H9 (cell line): ENCODE data around the gene CDC37. TPM values are rescaled to one million over a fixed set of nuclear protein-coding genes. Genes with fewer than 3 reads are reported as not detected.

Experiments used
- DNase-seq: peaks from one replicate; pipeline ENCODE4 v3.0.0-alpha.2; 2017
- H2AFZ ChIP-seq: one replicate; pipeline ENCODE4 v1.6.1; 2013; ENCODE audit warnings: mild to moderate bottlenecking, low read length, control low read depth, moderate library complexity
- H2AK5ac ChIP-seq: 2 replicates; pipeline ENCODE4 v1.6.1; 2013; ENCODE audit warnings: low read length, control low read depth, mixed read lengths; ENCODE audit not compliant: insufficient read length
- H2BK120ac ChIP-seq: one replicate; pipeline ENCODE4 v1.6.1; 2013; ENCODE audit warnings: low read depth, mild to moderate bottlenecking, low read length, control low read depth, inconsistent platforms; ENCODE audit not compliant: poor library complexity, severe bottlenecking
- H2BK12ac ChIP-seq: 2 replicates; pipeline ENCODE4 v1.6.1; 2013; ENCODE audit warnings: low read length, control low read depth, mixed read lengths, low read depth; ENCODE audit not compliant: insufficient read length
- H2BK15ac ChIP-seq: 2 replicates; pipeline ENCODE4 v1.6.1; 2013; ENCODE audit warnings: low read depth, low read length, control low read depth
- H2BK20ac ChIP-seq: one replicate; pipeline ENCODE4 v1.6.1; 2013; ENCODE audit warnings: low read depth, mild to moderate bottlenecking, low read length, control low read depth, inconsistent platforms; ENCODE audit not compliant: poor library complexity, severe bottlenecking
- H2BK5ac ChIP-seq: 2 replicates; pipeline ENCODE4 v1.6.1; 2013; ENCODE audit warnings: low read length, control low read depth, mixed read lengths; ENCODE audit not compliant: insufficient read length
- H3K14ac ChIP-seq: 2 replicates; pipeline ENCODE4 v1.6.1; 2013; ENCODE audit warnings: low read length, control low read depth; ENCODE audit not compliant: insufficient read depth
- H3K18ac ChIP-seq: 2 replicates; pipeline ENCODE4 v1.6.1; 2013; ENCODE audit warnings: low read depth, mild to moderate bottlenecking, mixed read lengths, low read length, control low read depth; ENCODE audit not compliant: insufficient read length
- H3K23ac ChIP-seq: 2 replicates; pipeline ENCODE4 v1.6.1; 2013; ENCODE audit warnings: low read length, control low read depth, mixed read lengths, low read depth; ENCODE audit not compliant: insufficient read length
- H3K23me2 ChIP-seq: 2 replicates; pipeline ENCODE4 v1.6.1; 2013; ENCODE audit warnings: low read depth, mild to moderate bottlenecking, mixed read lengths, low read length, control low read depth; ENCODE audit not compliant: insufficient read length, poor library complexity, severe bottlenecking
- H3K27ac ChIP-seq: 2 replicates; pipeline ENCODE4 v1.5.1; 2013; ENCODE audit warnings: low read length, control low read depth, mixed read lengths, low read depth; ENCODE audit not compliant: insufficient read length
- H3K27me3 ChIP-seq: 2 replicates; pipeline ENCODE4 v1.6.1; 2013; ENCODE audit warnings: low read length, control low read depth, inconsistent platforms; ENCODE audit not compliant: insufficient read depth
- H3K4ac ChIP-seq: 2 replicates; pipeline ENCODE4 v1.6.1; 2013; ENCODE audit warnings: low read depth, mild to moderate bottlenecking, control low read depth, inconsistent platforms, low read length, moderate library complexity
- H3K4me1 ChIP-seq: 2 replicates; pipeline ENCODE4 v1.6.1; 2013; ENCODE audit warnings: low read length, control low read depth, inconsistent platforms; ENCODE audit not compliant: insufficient read depth
- H3K4me2 ChIP-seq: 2 replicates; pipeline ENCODE4 v1.6.1; 2013; ENCODE audit warnings: low read length, control low read depth, mixed read lengths; ENCODE audit not compliant: insufficient read length, insufficient read depth
- H3K56ac ChIP-seq: 2 replicates; pipeline ENCODE4 v1.6.1; 2013; ENCODE audit warnings: low read depth, mild to moderate bottlenecking, mixed read lengths, low read length, control low read depth; ENCODE audit not compliant: insufficient read length
- H3K79me1 ChIP-seq: 2 replicates; pipeline ENCODE4 v1.6.1; 2013; ENCODE audit warnings: low read depth, mild to moderate bottlenecking, moderate library complexity, low read length, control low read depth, inconsistent platforms; ENCODE audit not compliant: insufficient read depth, poor library complexity, severe bottlenecking
- H3K79me2 ChIP-seq: 2 replicates; pipeline ENCODE4 v1.6.1; 2013; ENCODE audit warnings: low read length, control low read depth, inconsistent platforms; ENCODE audit not compliant: insufficient read depth
- H3K9ac ChIP-seq: 2 replicates; pipeline ENCODE4 v1.6.1; 2013; ENCODE audit warnings: low read length, control low read depth, mixed read lengths; ENCODE audit not compliant: insufficient read length; ENCODE audit errors: extremely low read depth
- H3K9me3 ChIP-seq: one replicate; pipeline ENCODE4 v1.6.1; 2013; ENCODE audit warnings: low read depth, low read length, inconsistent platforms; ENCODE audit not compliant: control insufficient read depth
- H3T11ph ChIP-seq: one replicate; pipeline ENCODE4 v1.6.1; 2013; ENCODE audit warnings: mild to moderate bottlenecking, low read length, control low read depth, inconsistent platforms
- H4K20me1 ChIP-seq: one replicate; pipeline ENCODE4 v1.6.1; 2013; ENCODE audit not compliant: control insufficient read depth, insufficient read length, insufficient read depth
- H4K5ac ChIP-seq: 2 replicates; pipeline ENCODE4 v1.6.1; 2013; ENCODE audit warnings: low read depth, mild to moderate bottlenecking, mixed read lengths, low read length, control low read depth; ENCODE audit not compliant: insufficient read length
- H4K8ac ChIP-seq: replicated peaks from 2 replicates; pipeline ENCODE4 v1.6.1; 2013; ENCODE audit warnings: low read length, control low read depth, mixed read lengths, low read depth; ENCODE audit not compliant: insufficient read length
- H4K91ac ChIP-seq: 2 replicates; pipeline ENCODE4 v1.6.1; 2013; ENCODE audit warnings: low read depth, mild to moderate bottlenecking, moderate library complexity, mixed read lengths, low read length, control low read depth; ENCODE audit not compliant: insufficient read length
- H3K27ac Mint-ChIP-seq, 3 experiments: 2 replicates in 2 of 3; 3 replicates in 1 of 3; pipeline ENCODE4 v1.8.0; 2020 to 2021; ENCODE audit warnings: mixed read lengths in 3 of 3, mild to moderate bottlenecking in 1 of 3, moderate library complexity in 1 of 3
- H3K27me3 Mint-ChIP-seq: 2 replicates; pipeline ENCODE4 v1.8.0; 2021; ENCODE audit warnings: low read depth, mild to moderate bottlenecking, moderate library complexity, mixed read lengths
- H3K36me3 Mint-ChIP-seq, 3 experiments: 2 replicates in 2 of 3; 3 replicates in 1 of 3; pipeline ENCODE4 v1.8.0; 2020 to 2021; ENCODE audit warnings: low read depth in 3 of 3, mixed read lengths in 3 of 3; ENCODE audit not compliant: insufficient read depth in 1 of 3
- H3K4me1 Mint-ChIP-seq, 2 experiments: 2 replicates each; pipeline ENCODE4 v1.8.0; 2020; ENCODE audit warnings: mixed read lengths in 2 of 2
- H3K4me3 Mint-ChIP-seq, 2 experiments: 2 replicates in 1 of 2; 3 replicates in 1 of 2; pipeline ENCODE4 v1.8.0; 2020 to 2021; ENCODE audit warnings: mild to moderate bottlenecking in 2 of 2, mixed read lengths in 2 of 2, moderate library complexity in 1 of 2
- H3K9me3 Mint-ChIP-seq, 2 experiments: 2 replicates in 1 of 2; 3 replicates in 1 of 2; pipeline ENCODE4 v1.8.0; 2020; ENCODE audit warnings: mild to moderate bottlenecking in 2 of 2, mixed read lengths in 2 of 2, moderate library complexity in 1 of 2
- WGBS: extraction: QIAGEN DNeasy Blood & Tissue Kit; methylation state at CpG from one replicate; pipeline ENCODE4 v1.1.7; 2013; ENCODE audit warnings: missing lambda C conversion rate, low lambda C conversion rate, mixed read lengths; ENCODE audit not compliant: insufficient read length; ENCODE audit errors: extremely low coverage; 5-methylcytosine and 5-hydroxymethylcytosine counted together
- total RNA-seq: library from RNA; stranded (reverse); gene quantifications from 2 replicates; pipeline ENCODE4 v1.2.1, GENCODE V29; 2021
- TF ChIP-seq, protein P1 (sequence below): fragments of 200-600 bp; sonication (generic); conservative IDR thresholded peaks from 3 replicates; pipeline ENCODE4 v1.8.0; 2021; ENCODE audit warnings: antibody characterized with exemption, mild to moderate bottlenecking

Gene CDC37
- total RNA-seq, 1 experiment from 2014 or later = 155 TPM

DNA sequence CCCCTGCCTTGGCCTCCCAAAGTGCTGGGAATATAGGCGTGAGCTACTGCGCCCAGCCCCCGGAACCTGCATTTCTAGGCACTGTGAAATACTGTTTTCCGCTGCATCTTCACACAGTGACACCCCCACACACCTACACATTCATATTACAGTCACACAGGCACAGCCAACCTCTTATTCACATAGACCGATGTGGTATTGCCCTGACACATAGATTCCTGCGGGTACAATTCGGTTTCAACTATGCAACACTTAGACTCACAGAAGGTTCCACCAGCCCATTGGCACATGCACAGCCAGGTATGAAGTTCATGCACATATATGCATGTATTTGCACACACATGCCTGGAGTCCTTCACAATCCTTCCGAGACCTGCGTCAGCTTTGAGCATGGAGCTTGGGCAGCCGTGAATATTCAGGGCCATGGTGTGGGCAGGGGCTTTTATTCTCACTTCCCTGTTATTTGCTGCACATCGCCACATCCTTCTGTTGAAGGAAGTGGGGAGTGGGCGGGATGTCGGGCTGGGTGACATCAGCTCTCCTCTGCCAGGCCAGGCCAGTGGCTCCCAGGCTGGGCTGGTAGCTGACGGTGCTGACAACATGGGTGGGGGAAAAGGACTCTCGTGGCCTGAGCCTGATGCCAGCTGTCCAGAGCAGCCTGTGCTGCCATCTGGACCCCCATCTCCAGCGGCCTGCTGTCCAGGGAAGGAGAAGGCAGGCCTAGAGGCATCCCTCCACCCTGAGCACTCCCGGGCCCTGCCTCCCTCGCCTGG, 5.4 kb upstream of the CDC37 start:
- no peak overlapping the region for H2BK5ac ChIP-seq
- no peak overlapping the region for H4K5ac ChIP-seq
- no peak overlapping the region for H3K14ac ChIP-seq
- H3K23me2 ChIP-seq = peaks cover 14% of the 10 kb centered on the region
- WGBS = no CpG with 5 or more reads among the region's 18 CpGs
- no peak overlapping the region for H4K8ac ChIP-seq
- H3K27me3 ChIP-seq = no peaks in the 10 kb centered on the region; the same call in 1 of the 2 replicates
- H3K4me1 ChIP-seq = no peaks in the 10 kb centered on the region; the same call in 1 of the 2 replicates
- H3K79me2 ChIP-seq = no peaks in the 10 kb centered on the region
- no peak overlapping the region for H2BK12ac ChIP-seq
- H3K23ac ChIP-seq = no peak overlapping the region
- no peaks in the 10 kb centered on the region for H4K20me1 ChIP-seq
- H4K91ac ChIP-seq = no peak overlapping the region
- H3K4ac ChIP-seq = no peak overlapping the region
- H2BK15ac ChIP-seq = no peak overlapping the region
- no peak overlapping the region for H2BK20ac ChIP-seq
- H2AK5ac ChIP-seq = no peak overlapping the region
- H2AFZ ChIP-seq = no peak overlapping the region
- H3K9me3 Mint-ChIP-seq = no peaks in the 10 kb centered on the region; a peak in 1 of 5 replicates
- H3K4me1 Mint-ChIP-seq = peaks cover 4 to 7% of the 10 kb centered on the region in 2 experiments; a peak in 3 of 4 replicates
- H3K79me1 ChIP-seq = no peaks in the 10 kb centered on the region
- no peak for DNase-seq
- H3K27ac Mint-ChIP-seq = no peak overlapping the region
- H3K9ac ChIP-seq = no peak overlapping the region
- no peak overlapping the region for H3T11ph ChIP-seq
- no peak overlapping the region for H3K56ac ChIP-seq
- H3K18ac ChIP-seq = no peak overlapping the region
- H3K27ac ChIP-seq = no peak overlapping the region
- no peaks in the 10 kb centered on the region for H3K36me3 Mint-ChIP-seq
- no peak overlapping the region for H3K4me2 ChIP-seq
- H3K4me3 Mint-ChIP-seq = no peak overlapping the region; a peak in 1 of 5 replicates
- H3K27me3 Mint-ChIP-seq = peaks cover 76% of the 10 kb centered on the region
- no peak overlapping the region for H2BK120ac ChIP-seq
- TF ChIP-seq, protein P1, sequence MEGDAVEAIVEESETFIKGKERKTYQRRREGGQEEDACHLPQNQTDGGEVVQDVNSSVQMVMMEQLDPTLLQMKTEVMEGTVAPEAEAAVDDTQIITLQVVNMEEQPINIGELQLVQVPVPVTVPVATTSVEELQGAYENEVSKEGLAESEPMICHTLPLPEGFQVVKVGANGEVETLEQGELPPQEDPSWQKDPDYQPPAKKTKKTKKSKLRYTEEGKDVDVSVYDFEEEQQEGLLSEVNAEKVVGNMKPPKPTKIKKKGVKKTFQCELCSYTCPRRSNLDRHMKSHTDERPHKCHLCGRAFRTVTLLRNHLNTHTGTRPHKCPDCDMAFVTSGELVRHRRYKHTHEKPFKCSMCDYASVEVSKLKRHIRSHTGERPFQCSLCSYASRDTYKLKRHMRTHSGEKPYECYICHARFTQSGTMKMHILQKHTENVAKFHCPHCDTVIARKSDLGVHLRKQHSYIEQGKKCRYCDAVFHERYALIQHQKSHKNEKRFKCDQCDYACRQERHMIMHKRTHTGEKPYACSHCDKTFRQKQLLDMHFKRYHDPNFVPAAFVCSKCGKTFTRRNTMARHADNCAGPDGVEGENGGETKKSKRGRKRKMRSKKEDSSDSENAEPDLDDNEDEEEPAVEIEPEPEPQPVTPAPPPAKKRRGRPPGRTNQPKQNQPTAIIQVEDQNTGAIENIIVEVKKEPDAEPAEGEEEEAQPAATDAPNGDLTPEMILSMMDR = no peak
- H3K9me3 ChIP-seq = no peaks in the 10 kb centered on the region
